ENCODE measurements around the gene HSD11B1. TPM values are rescaled to one million over a fixed set of nuclear protein-coding genes. Genes with fewer than 3 reads are reported as not detected.

HSD11B1 gene
- polyA plus RNA-seq, 1 donor (not counting 4 experiments of a cell fraction or from before 2014, with no cell fraction given) = 2.7 TPM

- dilution Hi-C loops (cut with MboI; ENCODE audit: extremely low pct_ligation_motif_present, low sequenced_read_pairs) = no loop called here
- no peak overlapping the region for H3K27ac ChIP-seq (ENCODE audit: control insufficient read depth, insufficient read depth, low read length)
- H3K79me2 ChIP-seq (ENCODE audit: control insufficient read depth, insufficient read depth, low read length) = no peaks in the 10 kb centered on the region
- no peak overlapping the region for H2AFZ ChIP-seq (ENCODE audit: control insufficient read depth, low read length)
- DNase-seq (ENCODE audit: low read depth, low spot score) (no peak), FAIRE-seq (peak; percentile 23)
- no peaks in the 10 kb centered on the region for H3K9me3 ChIP-seq (ENCODE audit: control insufficient read depth, low read depth, low read length)
- no peak overlapping the region for H3K4me3 ChIP-seq (ENCODE audit: control insufficient read depth in 2 of 3, extremely low read depth in 1 of 3, insufficient read depth in 2 of 3, low read depth in 1 of 3, low read length in 3 of 3)
- H3K4me2 ChIP-seq (ENCODE audit: control insufficient read depth, extremely low read depth, insufficient read depth, low read depth, low read length) = no peak overlapping the region
- no peaks in the 10 kb centered on the region for H3K9me1 ChIP-seq (ENCODE audit: control insufficient read depth, extremely low read depth, insufficient read depth, low read length)
- TF ChIP-seq CTCF (optimal IDR thresholded peaks at IDR 0.05 in 1 of 3, IDR thresholded peaks at IDR 0.05 in 1 of 3, conservative IDR thresholded peaks at IDR 0.05 in 1 of 3; ENCODE audit: extremely low read depth in 1 of 3, insufficient read depth in 2 of 3, low read length in 3 of 3) (no peak), EZH2 (IDR thresholded peaks at IDR 0.05; ENCODE audit: low read length) (no peak)
- H4K20me1 ChIP-seq (ENCODE audit: control insufficient read depth, extremely low read depth, insufficient read depth, low read length) = no peaks in the 10 kb centered on the region
- peaks cover 7% of the 10 kb centered on the region for H3K4me1 ChIP-seq (ENCODE audit: control insufficient read depth, extremely low read depth, insufficient read depth, low read length)
- H3K36me3 ChIP-seq (ENCODE audit: control insufficient read depth in 2 of 2, extremely low read depth in 1 of 2, insufficient read depth in 2 of 2, low read length in 2 of 2) = no peaks in the 10 kb centered on the region
- no peaks in the 10 kb centered on the region for H3K27me3 ChIP-seq (ENCODE audit: control insufficient read depth, extremely low read depth, insufficient read depth, low read length)
- no peak overlapping the region for H3K9ac ChIP-seq (ENCODE audit: control insufficient read depth, extremely low read depth, insufficient read depth, low read length)
Measured at GRCh38 chr1:209723265-209723664, 18.6 kb downstream of the HSD11B1 start.

- no peak for DNase-seq (ENCODE audit: low read depth, low spot score)
- H3K4me2 ChIP-seq (ENCODE audit: control insufficient read depth, extremely low read depth, insufficient read depth, low read depth, low read length) = no peak overlapping the region
- H2AFZ ChIP-seq (ENCODE audit: control insufficient read depth, low read length) = no peak overlapping the region
- no peak overlapping the region for H3K9ac ChIP-seq (ENCODE audit: control insufficient read depth, extremely low read depth, insufficient read depth, low read length)
- no peaks in the 10 kb centered on the region for H3K27me3 ChIP-seq (ENCODE audit: control insufficient read depth, extremely low read depth, insufficient read depth, low read length)
- H3K9me3 ChIP-seq (ENCODE audit: control insufficient read depth, low read depth, low read length) = no peaks in the 10 kb centered on the region
- H4K20me1 ChIP-seq (ENCODE audit: control insufficient read depth, extremely low read depth, insufficient read depth, low read length) = no peaks in the 10 kb centered on the region
- no peaks in the 10 kb centered on the region for H3K9me1 ChIP-seq (ENCODE audit: control insufficient read depth, extremely low read depth, insufficient read depth, low read length)
- no peak overlapping the region for H3K27ac ChIP-seq (ENCODE audit: control insufficient read depth, insufficient read depth, low read length)
- dilution Hi-C loops (cut with MboI; ENCODE audit: extremely low pct_ligation_motif_present, low sequenced_read_pairs) = no loop called here
- peaks cover 7% of the 10 kb centered on the region for H3K4me1 ChIP-seq (ENCODE audit: control insufficient read depth, extremely low read depth, insufficient read depth, low read length)
- no peaks in the 10 kb centered on the region for H3K36me3 ChIP-seq (ENCODE audit: control insufficient read depth in 2 of 2, extremely low read depth in 1 of 2, insufficient read depth in 2 of 2, low read length in 2 of 2)
- FAIRE-seq = no peak
- no peaks in the 10 kb centered on the region for H3K79me2 ChIP-seq (ENCODE audit: control insufficient read depth, insufficient read depth, low read length)
- TF ChIP-seq EZH2 (IDR thresholded peaks at IDR 0.05; ENCODE audit: low read length) = no peak
- TF ChIP-seq CTCF (optimal IDR thresholded peaks at IDR 0.05 in 1 of 3, IDR thresholded peaks at IDR 0.05 in 1 of 3, conservative IDR thresholded peaks at IDR 0.05 in 1 of 3; ENCODE audit: extremely low read depth in 1 of 3, insufficient read depth in 2 of 3, low read length in 3 of 3) = no peak
- no peak overlapping the region for H3K4me3 ChIP-seq (ENCODE audit: control insufficient read depth in 2 of 3, extremely low read depth in 1 of 3, insufficient read depth in 2 of 3, low read depth in 1 of 3, low read length in 3 of 3)
Measured at GRCh38 chr1:209723756-209724693, 19.4 kb downstream of the HSD11B1 start.
